AG04449 (cell line): ENCODE results near the gene JDP2.

ENCODE experiments used
- CTCF ChIA-PET: fragments of 350-600 bp; formaldehyde crosslinking; extraction: SDS; loops from one replicate; lab custom pipeline; 2021; ENCODE audit warnings: antibody characterized with exemption; lab: Yijun Ruan, JAX
- POLR2A ChIA-PET: fragments of 400-600, 350-600 bp; formaldehyde crosslinking; extraction: SDS; loops from one replicate; lab custom pipeline; 2020; ENCODE audit warnings: antibody characterized with exemption, inconsistent platforms; lab: Yijun Ruan, JAX
- DNase-seq: peaks from one replicate; pipeline ENCODE4 v3.0.0-alpha.2; 2010; ENCODE audit warnings: low read depth, low spot score
- H3K4me3 ChIP-seq: 2 replicates; pipeline ENCODE4 v1.5.1; 2011; ENCODE audit warnings: low read depth, mild to moderate bottlenecking, control low read depth, low read length
- TF ChIP-seq, protein P1 (sequence below): IDR thresholded peaks from one replicate; pipeline ENCODE4 v1.5.1; 2011; ENCODE audit warnings: mild to moderate bottlenecking, moderate library complexity, low read length, control low read depth, inconsistent platforms; ENCODE audit not compliant: insufficient read depth; ENCODE audit errors: missing control alignments

The JDP2 gene

GRCh38 chr14:75395862-75396261 lies 32.0 kb upstream of the JDP2 start:
- TF ChIP-seq, protein P1, sequence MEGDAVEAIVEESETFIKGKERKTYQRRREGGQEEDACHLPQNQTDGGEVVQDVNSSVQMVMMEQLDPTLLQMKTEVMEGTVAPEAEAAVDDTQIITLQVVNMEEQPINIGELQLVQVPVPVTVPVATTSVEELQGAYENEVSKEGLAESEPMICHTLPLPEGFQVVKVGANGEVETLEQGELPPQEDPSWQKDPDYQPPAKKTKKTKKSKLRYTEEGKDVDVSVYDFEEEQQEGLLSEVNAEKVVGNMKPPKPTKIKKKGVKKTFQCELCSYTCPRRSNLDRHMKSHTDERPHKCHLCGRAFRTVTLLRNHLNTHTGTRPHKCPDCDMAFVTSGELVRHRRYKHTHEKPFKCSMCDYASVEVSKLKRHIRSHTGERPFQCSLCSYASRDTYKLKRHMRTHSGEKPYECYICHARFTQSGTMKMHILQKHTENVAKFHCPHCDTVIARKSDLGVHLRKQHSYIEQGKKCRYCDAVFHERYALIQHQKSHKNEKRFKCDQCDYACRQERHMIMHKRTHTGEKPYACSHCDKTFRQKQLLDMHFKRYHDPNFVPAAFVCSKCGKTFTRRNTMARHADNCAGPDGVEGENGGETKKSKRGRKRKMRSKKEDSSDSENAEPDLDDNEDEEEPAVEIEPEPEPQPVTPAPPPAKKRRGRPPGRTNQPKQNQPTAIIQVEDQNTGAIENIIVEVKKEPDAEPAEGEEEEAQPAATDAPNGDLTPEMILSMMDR: no peak
- CTCF ChIA-PET: no interaction called here
- POLR2A ChIA-PET: no interaction called here
- no peak overlapping the region for H3K4me3 ChIP-seq
- no peak for DNase-seq

GRCh38 chr14:75399321-75399720 lies 28.5 kb upstream of the JDP2 start:
- H3K4me3 ChIP-seq: no peak overlapping the region
- no peak for DNase-seq
- TF ChIP-seq, protein P1: no peak
- ChIA-PET POLR2A (no interaction called here), CTCF (no interaction called here)

DNA sequence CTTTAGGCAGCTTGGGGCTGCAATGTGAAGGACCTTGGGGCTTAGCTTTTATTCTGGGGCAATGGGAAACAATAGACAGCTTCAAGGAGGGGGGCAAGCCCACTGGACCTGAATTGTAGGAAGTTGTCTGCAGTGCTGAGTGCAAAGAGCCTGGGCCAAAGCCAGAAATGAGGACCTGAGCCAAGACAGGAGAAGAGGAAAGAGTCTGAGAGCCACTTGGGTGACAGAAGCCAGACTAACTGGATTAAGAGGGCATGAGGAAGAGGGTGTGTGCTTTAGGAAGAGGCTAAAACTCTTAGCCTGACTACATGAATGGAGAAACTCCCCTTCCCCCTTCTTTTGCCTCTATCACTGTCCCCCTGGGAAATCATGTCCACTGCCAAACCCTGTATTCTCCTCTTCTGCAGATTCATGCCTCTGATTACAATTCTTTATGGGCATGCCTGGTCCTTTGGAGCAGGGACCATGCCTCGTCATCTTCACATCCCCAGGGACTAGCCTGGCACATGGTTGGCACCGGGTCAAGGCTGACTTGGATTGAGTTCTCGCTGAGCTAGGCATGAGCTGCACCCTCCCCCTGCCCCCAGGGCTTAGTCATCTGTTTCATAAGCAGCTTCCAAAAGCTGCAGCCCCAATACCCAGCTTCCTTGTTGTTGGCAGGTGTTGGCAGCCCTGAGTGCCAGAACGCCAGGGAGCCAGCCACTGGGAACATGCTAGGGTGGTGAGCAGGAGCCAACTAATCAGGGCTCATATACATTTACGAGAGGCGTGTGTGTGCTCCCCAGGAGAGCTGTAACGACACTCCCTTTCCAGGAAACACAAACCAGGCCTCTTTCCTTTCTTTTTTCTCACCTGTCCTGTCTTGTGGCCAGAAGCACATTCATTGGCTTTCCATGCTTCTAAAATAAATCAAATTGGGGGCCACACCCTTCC lies 27.7 kb upstream of the JDP2 start:
- TF ChIP-seq, protein P1: no peak
- DNase-seq: no peak
- POLR2A ChIA-PET: no interaction called here
- H3K4me3 ChIP-seq: no peak overlapping the region
- CTCF ChIA-PET: no interaction called here

GRCh38 chr14:75401361-75401760 lies 26.5 kb upstream of the JDP2 start:
- H3K4me3 ChIP-seq: no peak overlapping the region
- CTCF ChIA-PET: interaction anchor here (1.2 to 1.6 kb wide), 2 partner anchors 22 to 93 kb away, joined by 3 to 4 read pairs; no protein-coding TSS in a partner anchor
- POLR2A ChIA-PET: no interaction called here
- TF ChIP-seq, protein P1: no peak
- no peak for DNase-seq

- TF ChIP-seq, protein P1: no peak
- DNase-seq: no peak
- H3K4me3 ChIP-seq: no peak overlapping the region
- ChIA-PET POLR2A (no interaction called here), CTCF (interaction anchor here (1.6 kb wide), 1 partner anchor 95 kb away, joined by 4 read pairs; no protein-coding TSS in a partner anchor)
Observed at GRCh38 chr14:75402867-75403413, 24.9 kb upstream of the JDP2 start.

- DNase-seq: no peak
- ChIA-PET CTCF (interaction anchor here (1.3 kb wide), 1 partner anchor 16 kb away, joined by 3 read pairs; no protein-coding TSS in a partner anchor), POLR2A (no interaction called here)
- H3K4me3 ChIP-seq: no peak overlapping the region
- TF ChIP-seq, protein P1: no peak
Observed at GRCh38 chr14:75404847-75405246, 23.0 kb upstream of the JDP2 start.
